Cerebellar nuclear complex (tissue), 1 donor: ENCODE results near the gene PSMA8.
"Not testable (repeated sequence)": the region's sequence is repeated elsewhere in the genome, so short reads cannot be mapped to it uniquely, and the experiment has no call there.

Experiments
- DNase-seq, 2 experiments: peaks; one replicate each; lab custom pipeline; 2025; lab: John Stamatoyannopoulos, UW

PSMA8 gene

DNA sequence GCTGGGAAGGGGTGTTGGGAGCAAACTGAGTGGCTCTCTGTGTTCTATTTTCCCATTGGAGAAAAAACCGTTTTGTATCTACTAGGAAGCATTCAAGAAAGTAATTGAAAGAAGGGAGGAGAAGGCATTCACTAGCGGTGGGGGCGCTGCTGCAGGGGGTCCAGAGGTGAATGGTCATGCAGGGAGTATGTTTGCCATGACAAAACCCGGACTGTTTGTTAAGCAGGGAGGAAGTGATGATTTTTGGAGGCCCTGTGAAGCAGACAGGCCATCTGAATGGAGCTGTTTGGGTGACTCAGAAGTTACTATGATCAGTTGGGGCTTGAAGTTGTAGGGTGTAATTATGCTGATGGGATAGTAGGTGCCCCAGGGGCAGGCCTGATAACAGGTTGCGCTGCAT, 99.5 kb downstream of the PSMA8 start:
- DNase-seq, result no peak

DNA sequence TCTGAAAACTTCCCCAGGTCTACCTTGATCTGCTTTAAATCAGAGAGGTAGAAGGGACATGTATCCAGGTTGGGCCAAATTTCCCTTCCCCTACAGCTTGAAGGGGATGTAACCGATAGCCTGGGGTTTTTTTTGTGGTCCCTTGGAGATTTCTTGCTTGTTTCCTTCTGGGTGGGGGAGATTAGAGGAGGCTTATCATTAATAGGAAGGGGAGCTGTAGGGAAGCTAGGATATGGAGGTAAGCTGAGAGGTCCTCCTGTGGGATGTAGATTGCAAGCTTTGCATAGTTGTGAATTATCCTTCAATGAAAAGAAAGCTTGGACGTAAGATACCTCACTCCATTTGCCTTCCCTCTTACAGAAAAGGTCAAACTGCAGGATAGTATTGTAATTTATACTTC, 103.7 kb downstream of the PSMA8 start:
- not testable (repeated sequence) for DNase-seq

DNA sequence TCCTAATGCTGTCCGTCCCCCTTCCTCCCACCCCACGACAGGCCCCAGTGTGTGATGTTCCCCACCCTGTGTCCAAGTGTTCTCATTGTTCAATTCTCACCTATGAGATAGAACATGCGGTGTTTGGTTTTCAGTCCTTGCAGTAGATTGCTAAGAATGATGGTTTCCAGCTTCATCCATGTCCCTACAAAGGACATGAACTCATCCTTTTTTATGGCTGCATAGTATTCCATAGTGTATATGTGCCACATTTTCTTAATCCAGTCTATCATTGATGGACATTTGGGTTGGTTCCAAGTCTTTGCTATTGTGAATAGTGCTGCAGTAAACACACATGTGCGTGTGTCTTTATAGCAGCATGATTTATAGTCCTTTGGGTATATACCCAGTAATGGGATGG, 105.0 kb downstream of the PSMA8 start:
- not testable (repeated sequence) for DNase-seq

DNA sequence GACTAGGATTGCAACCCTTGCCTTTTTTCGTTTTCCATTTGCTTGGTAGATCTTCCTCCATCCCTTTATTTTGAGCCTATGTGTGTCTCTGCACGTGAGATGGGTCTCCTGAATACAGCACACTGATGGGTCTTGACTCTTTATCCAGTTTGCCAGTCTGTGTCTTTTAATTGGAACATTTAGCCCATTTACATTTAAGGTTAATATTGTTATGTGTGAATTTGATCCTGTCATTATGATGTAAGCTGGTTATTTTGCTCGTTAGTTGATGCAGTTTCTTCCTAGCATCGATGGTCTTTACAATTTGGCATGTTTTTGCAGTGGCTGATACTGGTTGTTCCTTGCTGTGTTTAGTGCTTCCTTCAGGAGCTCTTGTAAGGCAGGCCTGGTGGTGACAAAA, 108.7 kb downstream of the PSMA8 start:
- not testable (repeated sequence) for DNase-seq
